Measurements from ENCODE around the gene NPR3.

- no peak for TF ChIP-seq CTCF (conservative IDR thresholded peaks at IDR 0.05 in 1 of 2, IDR thresholded peaks at IDR 0.05 in 1 of 2; ENCODE audit: low read depth in 1 of 2, low read length in 2 of 2)
- TF ChIP-seq EZH2 (IDR thresholded peaks at IDR 0.05; ENCODE audit: low read length, missing control alignments) = no peak
Measured at GRCh38 chr5:32779754-32780415, 68.8 kb downstream of the NPR3 start.

Data from fibroblast of lung (primary cell).